Right atrium auricular region (tissue), 2 donors: ENCODE measurements around the gene KRTAP3-3. TPM values are rescaled to one million over a fixed set of nuclear protein-coding genes. Genes with fewer than 3 reads are reported as not detected.

Experiments used
- DNase-seq: peaks from one replicate; pipeline ENCODE4 v3.0.0-alpha.2; 2019; ENCODE audit warnings: low spot score
- H3K27ac ChIP-seq, 2 donors: fragments of 200-600 bp; sonication (generic); 1 replicate in 1 of 2; 2 replicates in 1 of 2; pipeline ENCODE4 v1.5.1; 2016 to 2019
- H3K27me3 ChIP-seq, 2 donors: fragments of 200-600 bp; sonication (generic); one replicate each; pipeline versions ENCODE4 v1.5.1 to v1.6.0; 2017 to 2019
- H3K36me3 ChIP-seq: fragments of 200-600 bp; sonication (generic); one replicate; pipeline ENCODE4 v1.5.1; 2016
- H3K4me1 ChIP-seq, 2 donors: fragments of 200-600 bp; sonication (generic); one replicate each; pipeline versions ENCODE4 v1.5.1 to v1.6.0; 2017 to 2019
- H3K4me3 ChIP-seq, 2 donors: fragments of 200-600 bp; sonication (generic); 1 replicate in 1 of 2; 2 replicates in 1 of 2; pipeline ENCODE4 v1.5.1; 2017 to 2019; ENCODE audit warnings: mild to moderate bottlenecking in 1 of 2, moderate library complexity in 1 of 2
- H3K9me3 ChIP-seq, 2 donors: fragments of 200-600 bp; sonication (generic); one replicate each; pipeline ENCODE4 v1.5.1; 2019
- CTCF ChIP-seq, 2 donors: fragments of 200-600 bp; sonication (generic); IDR thresholded peaks; one replicate each; pipeline ENCODE4 v1.5.1; 2019; ENCODE audit warnings: antibody characterized with exemption in 2 of 2
- total RNA-seq, 2 donors: library from RNA; depleted of rRNA; stranded (reverse); fragments of >200 nt; gene quantifications; one replicate each; pipeline ENCODE4 v1.1.0, GENCODE V29; 2016

The KRTAP3-3 gene
- total RNA-seq, 2 donors from 2014 or later = not detected

DNA sequence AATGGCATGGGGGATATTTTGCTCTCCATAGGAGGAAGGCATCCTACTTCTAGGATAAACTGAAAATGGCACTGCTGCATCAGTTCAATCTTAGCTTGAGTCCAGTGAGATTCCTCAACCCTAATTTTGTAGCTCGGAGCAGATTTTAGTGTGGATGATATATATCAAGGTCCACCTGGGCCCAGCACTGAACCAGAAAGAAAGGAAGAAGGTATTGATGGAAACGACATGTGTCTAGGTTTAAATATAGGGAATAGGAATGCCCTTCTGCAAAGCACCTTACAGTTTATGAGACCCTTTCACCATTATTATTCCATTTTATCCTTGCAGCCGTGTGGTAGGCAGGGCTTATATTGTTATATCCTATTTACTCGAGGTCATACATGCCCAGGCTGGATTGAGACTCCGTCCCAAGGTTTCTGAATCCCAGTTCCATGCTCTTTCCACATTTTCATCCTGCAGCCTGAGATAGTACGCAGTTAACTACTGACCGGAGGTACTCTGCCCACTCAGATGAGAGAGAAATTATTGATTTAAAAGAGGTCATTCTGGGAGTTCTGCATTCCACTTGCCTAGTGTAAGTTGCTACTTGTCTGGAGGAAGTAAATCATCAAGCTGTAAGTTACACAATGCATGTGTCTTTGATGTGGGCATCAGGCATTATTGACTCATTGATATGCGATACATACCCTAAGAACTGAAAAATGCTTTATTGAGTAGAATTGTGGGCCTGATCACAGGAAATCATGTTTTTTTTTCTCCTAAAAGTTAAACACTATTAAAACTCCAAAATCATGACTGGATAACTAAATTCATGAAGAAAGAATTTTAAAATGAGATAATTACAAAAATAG, 37.3 kb downstream of the KRTAP3-3 start:
- Histone ChIP-seq H3K36me3 (no peaks in the 10 kb centered on the region), H3K4me1 (no peaks in the 10 kb centered on the region), H3K27ac (no peak overlapping the region), H3K4me3 (no peak overlapping the region), H3K9me3 (no peaks in the 10 kb centered on the region), H3K27me3 (no peaks in the 10 kb centered on the region)
- DNase-seq = no peak
- TF ChIP-seq CTCF (IDR thresholded peaks at IDR 0.05) = no peak

DNA sequence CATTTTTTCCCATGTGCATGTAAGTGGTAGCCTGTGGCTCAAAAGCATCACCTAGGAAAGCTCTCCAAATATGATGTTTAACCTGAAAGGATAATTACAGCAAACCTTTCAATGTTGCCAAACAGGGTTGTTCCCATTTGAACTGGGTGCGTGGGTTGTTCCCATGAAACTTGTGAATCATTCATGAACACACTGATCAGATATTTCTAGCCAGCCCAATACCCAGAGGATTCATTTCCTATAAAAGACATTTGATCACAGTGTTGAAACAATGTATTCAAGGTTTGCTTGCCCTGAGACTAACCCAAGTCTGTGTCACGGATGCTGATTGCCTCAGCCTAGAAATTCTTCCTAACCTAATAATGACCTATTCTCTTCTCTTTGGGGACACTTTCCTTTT, 40.1 kb downstream of the KRTAP3-3 start:
- no peak for DNase-seq
- Histone ChIP-seq H3K4me1 (no peaks in the 10 kb centered on the region), H3K9me3 (no peaks in the 10 kb centered on the region), H3K36me3 (no peaks in the 10 kb centered on the region), H3K4me3 (no peak overlapping the region), H3K27ac (no peak overlapping the region), H3K27me3 (no peaks in the 10 kb centered on the region)
- no peak for TF ChIP-seq CTCF (IDR thresholded peaks at IDR 0.05)

GRCh38 chr17:40952661-40953060, 41.3 kb downstream of the KRTAP3-3 start:
- H3K27ac ChIP-seq = no peak overlapping the region
- no peaks in the 10 kb centered on the region for H3K36me3 ChIP-seq
- H3K27me3 ChIP-seq = no peaks in the 10 kb centered on the region
- no peak overlapping the region for H3K4me3 ChIP-seq
- DNase-seq = no peak
- TF ChIP-seq CTCF (IDR thresholded peaks at IDR 0.05) = no peak
- no peaks in the 10 kb centered on the region for H3K9me3 ChIP-seq
- H3K4me1 ChIP-seq = no peaks in the 10 kb centered on the region

DNA sequence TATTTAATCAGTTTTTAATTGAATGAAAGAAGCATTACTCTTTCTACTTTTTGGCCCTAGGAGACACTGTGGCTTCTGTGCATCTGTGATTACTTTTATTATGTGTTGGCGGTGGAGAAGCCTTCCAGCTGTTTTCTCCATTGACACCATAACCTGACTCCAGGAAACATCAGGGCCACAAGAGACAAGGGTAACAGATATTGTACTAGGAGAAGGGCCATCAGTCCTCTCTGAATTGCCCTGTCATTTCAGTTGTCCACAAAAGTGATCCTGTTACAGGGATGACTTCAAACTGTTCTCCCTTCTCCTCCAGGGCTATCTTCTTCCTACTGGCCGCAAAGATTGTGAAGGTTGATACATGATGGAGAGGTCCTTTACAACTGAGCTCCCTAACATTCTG, 41.8 kb downstream of the KRTAP3-3 start:
- Histone ChIP-seq H3K36me3 (no peaks in the 10 kb centered on the region), H3K27me3 (no peaks in the 10 kb centered on the region), H3K4me1 (no peaks in the 10 kb centered on the region), H3K27ac (no peak overlapping the region), H3K4me3 (no peak overlapping the region), H3K9me3 (no peaks in the 10 kb centered on the region)
- no peak for DNase-seq
- no peak for TF ChIP-seq CTCF (IDR thresholded peaks at IDR 0.05)

DNA sequence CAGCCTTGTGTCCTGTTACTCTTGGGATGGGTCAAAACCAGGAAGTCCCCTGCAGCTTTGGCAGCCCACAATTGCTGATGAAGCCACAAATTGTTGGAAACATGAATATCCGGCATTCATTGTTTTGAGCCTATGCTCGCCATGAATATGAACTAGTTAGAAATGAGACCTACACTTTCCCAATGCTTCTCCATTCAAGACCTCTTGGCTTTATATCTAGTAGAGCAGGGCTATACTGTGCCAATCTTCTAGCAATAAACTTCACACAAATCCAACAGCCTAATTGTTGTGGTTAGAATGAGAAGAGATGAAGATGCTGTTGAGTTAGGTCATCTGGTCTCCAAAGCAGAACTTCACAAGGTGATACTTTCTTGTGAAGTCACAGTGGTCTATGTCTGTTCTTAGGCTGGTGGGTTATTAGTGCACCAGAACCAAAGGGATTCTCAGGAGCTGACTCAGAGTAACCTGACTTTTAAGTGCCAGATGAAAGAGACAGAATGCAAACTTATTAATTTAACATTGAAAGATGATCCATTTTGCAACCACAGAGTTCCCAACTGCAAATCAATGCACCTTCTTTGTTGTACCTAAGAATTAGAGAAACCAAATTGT, 42.8 kb downstream of the KRTAP3-3 start:
- H3K27ac ChIP-seq = no peak overlapping the region
- H3K36me3 ChIP-seq = no peaks in the 10 kb centered on the region
- no peaks in the 10 kb centered on the region for H3K4me1 ChIP-seq
- no peak for DNase-seq
- no peaks in the 10 kb centered on the region for H3K27me3 ChIP-seq
- H3K4me3 ChIP-seq = no peak overlapping the region
- no peaks in the 10 kb centered on the region for H3K9me3 ChIP-seq
- TF ChIP-seq CTCF (IDR thresholded peaks at IDR 0.05) = no peak
